ENCODE measurements around the gene WDR91. TPM values are rescaled to one million over a fixed set of nuclear protein-coding genes. Genes with fewer than 3 reads are reported as not detected.

Gene WDR91
- total RNA-seq, 1 experiment from 2014 or later: 10.8 TPM

- no peak for DNase-seq (ENCODE audit: low spot score)
Observed at GRCh38 chr7:135162382-135163001, 48.8 kb downstream of the WDR91 start.

- no peak for DNase-seq (ENCODE audit: low spot score)
Observed at GRCh38 chr7:135161669-135162068, 49.7 kb downstream of the WDR91 start.

GRCh38 chr7:135160858-135161653 lies 50.3 kb downstream of the WDR91 start:
- peak; percentile 58 for DNase-seq (ENCODE audit: low spot score)

GRCh38 chr7:135160098-135160857 lies 51.0 kb downstream of the WDR91 start:
- peak; percentile 52 for DNase-seq (ENCODE audit: low spot score)

- no peak for DNase-seq (ENCODE audit: low spot score)
Observed at GRCh38 chr7:135159359-135160085, 51.8 kb downstream of the WDR91 start.

GRCh38 chr7:135158874-135159273 lies 52.5 kb downstream of the WDR91 start:
- no peak for DNase-seq (ENCODE audit: low spot score)

- no peak for DNase-seq (ENCODE audit: low spot score)
Observed at GRCh38 chr7:135158141-135158655, 53.1 kb downstream of the WDR91 start.

- DNase-seq (ENCODE audit: low spot score): no peak
Observed at GRCh38 chr7:135156290-135156689, 55.0 kb downstream of the WDR91 start.

GRCh38 chr7:135154734-135155133 lies 56.6 kb downstream of the WDR91 start:
- DNase-seq (ENCODE audit: low spot score): no peak

GRCh38 chr7:135152442-135152841 lies 58.9 kb downstream of the WDR91 start:
- DNase-seq (ENCODE audit: low spot score): no peak

- no peak for DNase-seq (ENCODE audit: low spot score)
Observed at GRCh38 chr7:135151533-135151932, 59.8 kb downstream of the WDR91 start.

GRCh38 chr7:135151132-135151531 lies 60.2 kb downstream of the WDR91 start:
- no peak for DNase-seq (ENCODE audit: low spot score)

GRCh38 chr7:135150072-135150782 lies 61.1 kb downstream of the WDR91 start:
- no peak for DNase-seq (ENCODE audit: low spot score)

- DNase-seq (ENCODE audit: low spot score): peak; percentile 84
Observed at GRCh38 chr7:135147899-135148721, 63.2 kb downstream of the WDR91 start, which contains the start of gene TMEM140. Gene TMEM140, plus strand, starts transcription at chr7:135148072. Its CDS starts 16,370 bp downstream, at chr7:135164442.

- DNase-seq (ENCODE audit: low spot score): no peak
Observed at GRCh38 chr7:135147341-135147898, 63.9 kb downstream of the WDR91 start.

- no peak for DNase-seq (ENCODE audit: low spot score)
Observed at GRCh38 chr7:135143885-135144668, 67.2 kb downstream of the WDR91 start.
